Subcutaneous adipose tissue (tissue), 4 donors: ENCODE results near the gene NMRAL1. TPM values are rescaled to one million over a fixed set of nuclear protein-coding genes. Genes with fewer than 3 reads are reported as not detected.

Experiments
- total RNA-seq, 4 donors: library from RNA; depleted of rRNA; stranded (reverse); fragments of >200 nt; gene quantifications; one replicate each; pipeline ENCODE4 v1.1.0, GENCODE V29; 2016
- TF ChIP-seq, protein P1 (sequence below): fragments of 450-650 bp; IDR thresholded peaks from one replicate; pipeline ENCODE4 v1.5.1; 2016; ENCODE audit warnings: low read depth, mild to moderate bottlenecking, control low read depth, antibody characterized with exemption, moderate library complexity

The NMRAL1 gene
- total RNA-seq, 4 donors from 2014 or later = 29.0 to 55.6 (median 42.1) TPM

DNA sequence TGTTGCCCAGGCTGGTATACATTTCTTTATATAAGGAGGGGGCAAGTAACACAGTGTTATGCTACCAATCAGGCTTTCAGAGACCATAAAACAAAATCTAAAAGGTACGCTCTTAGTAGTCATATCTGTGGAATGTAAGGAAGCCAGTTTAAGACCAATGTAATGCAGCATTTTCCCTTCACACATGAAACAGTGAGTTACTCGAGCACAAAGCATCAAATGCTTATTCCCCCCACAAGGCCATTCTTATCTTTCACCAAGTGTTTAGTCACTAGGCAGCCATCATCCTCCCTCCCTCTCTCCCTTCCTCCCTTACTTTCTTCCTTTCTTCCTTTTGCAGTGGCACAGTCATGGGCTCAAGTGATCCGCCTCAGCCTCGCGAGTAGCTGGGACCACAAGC is 14.6 kb upstream of the NMRAL1 start:
- TF ChIP-seq, protein P1, sequence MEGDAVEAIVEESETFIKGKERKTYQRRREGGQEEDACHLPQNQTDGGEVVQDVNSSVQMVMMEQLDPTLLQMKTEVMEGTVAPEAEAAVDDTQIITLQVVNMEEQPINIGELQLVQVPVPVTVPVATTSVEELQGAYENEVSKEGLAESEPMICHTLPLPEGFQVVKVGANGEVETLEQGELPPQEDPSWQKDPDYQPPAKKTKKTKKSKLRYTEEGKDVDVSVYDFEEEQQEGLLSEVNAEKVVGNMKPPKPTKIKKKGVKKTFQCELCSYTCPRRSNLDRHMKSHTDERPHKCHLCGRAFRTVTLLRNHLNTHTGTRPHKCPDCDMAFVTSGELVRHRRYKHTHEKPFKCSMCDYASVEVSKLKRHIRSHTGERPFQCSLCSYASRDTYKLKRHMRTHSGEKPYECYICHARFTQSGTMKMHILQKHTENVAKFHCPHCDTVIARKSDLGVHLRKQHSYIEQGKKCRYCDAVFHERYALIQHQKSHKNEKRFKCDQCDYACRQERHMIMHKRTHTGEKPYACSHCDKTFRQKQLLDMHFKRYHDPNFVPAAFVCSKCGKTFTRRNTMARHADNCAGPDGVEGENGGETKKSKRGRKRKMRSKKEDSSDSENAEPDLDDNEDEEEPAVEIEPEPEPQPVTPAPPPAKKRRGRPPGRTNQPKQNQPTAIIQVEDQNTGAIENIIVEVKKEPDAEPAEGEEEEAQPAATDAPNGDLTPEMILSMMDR = no peak

DNA sequence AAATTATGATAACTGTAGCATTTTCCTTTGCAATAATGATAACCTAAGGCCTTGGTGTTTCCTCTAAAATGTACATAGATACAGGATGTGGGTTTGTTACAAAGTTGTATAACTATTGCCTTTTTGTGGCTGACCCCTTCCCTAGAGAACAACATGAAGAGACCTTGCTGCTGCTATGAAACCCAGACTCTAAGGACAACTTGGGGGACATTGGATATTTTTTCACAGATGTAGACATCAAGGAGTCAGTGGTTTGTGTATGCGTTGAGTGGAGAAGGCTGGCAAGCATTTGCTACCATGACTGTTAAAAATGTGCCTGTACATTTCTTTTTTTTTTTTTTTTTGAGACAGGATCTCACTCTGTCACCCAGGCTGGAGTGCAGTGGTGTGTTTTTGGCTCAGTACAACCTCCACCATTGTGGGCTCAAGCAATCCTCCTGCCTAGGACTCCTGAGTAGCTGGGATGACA is 14.1 kb upstream of the NMRAL1 start:
- TF ChIP-seq, protein P1 = no peak

DNA sequence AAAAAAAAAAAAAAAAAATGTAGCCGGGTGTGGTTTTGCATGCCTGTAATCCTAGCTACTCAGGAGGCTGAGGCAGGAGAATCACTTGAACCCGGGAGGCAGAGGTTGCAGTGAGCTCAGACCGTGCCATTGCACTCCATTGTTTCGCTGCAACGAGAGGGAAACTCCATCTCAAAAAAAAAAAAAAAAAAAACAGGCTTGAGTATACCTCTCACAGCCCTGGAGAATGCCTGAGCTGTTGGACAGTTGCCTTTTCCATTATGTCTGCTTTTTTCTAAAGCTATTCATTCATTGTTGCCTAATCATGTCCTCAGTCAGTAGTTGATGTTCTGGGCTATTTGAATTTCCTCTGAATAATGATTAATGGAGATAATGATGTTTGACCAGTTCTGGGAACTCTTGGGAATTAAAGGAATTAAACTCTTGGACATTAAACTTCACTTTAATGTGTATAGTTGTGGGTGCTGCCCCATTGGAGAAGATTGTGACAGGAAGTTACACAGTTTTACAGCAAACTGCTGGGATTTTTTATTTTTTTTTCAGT is 13.6 kb upstream of the NMRAL1 start:
- TF ChIP-seq, protein P1 = no peak

DNA sequence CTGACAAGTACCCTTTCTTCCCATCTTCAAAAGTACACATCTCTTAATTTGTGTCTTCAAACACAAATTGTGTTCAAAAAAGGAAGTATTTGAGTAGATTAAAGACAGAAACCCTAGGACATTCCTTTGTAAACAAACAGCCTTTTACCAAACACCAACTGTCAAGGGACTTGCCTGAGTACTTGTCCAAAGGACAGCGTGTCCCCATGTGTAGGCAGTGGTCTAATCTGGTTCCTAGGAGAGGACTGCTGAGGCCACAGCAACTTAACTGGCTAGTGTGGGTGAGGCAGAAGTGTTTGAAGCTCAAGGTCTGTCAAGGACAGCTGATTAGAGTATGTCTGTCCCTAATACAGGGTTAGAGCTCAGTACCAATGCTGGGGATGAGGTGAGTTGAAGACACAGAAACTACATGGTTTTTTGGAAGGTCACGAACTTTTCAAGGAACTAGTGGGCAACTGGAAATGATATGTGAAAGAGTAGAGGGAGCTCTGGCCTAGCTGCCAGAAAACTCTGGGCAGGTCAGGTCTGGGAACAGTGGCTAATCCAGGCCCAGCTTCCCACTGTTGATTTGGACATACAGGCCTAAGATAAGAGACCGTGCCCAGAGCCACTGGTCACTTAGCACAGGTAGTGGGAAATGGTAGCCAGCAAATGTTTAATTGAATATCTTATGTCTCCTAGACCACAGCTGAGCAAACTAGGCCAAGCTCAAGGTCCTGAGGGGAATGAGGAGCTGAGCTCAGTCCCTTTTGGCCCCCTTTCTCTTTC is 11.9 kb upstream of the NMRAL1 start:
- TF ChIP-seq, protein P1 = no peak

DNA sequence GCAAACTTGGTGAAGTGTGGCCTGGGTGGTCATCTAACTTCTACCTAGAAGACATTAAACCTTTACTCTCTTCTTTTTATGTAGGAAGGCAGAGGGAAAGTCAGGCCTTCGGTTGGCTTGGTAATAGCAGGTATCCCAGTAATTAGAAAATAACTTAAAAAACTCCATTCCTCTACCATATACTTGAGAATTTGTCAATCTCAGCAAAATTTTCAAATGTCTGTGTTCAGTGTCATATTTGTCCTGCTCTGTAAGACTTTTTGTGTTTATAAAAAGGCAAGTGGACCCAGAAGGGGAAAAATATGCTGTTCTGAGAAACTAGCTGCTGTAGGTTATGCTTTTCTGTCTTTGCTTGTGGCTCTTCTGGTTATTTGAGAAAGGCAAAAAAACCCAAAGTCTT is 7.5 kb upstream of the NMRAL1 start:
- TF ChIP-seq, protein P1 = no peak

DNA sequence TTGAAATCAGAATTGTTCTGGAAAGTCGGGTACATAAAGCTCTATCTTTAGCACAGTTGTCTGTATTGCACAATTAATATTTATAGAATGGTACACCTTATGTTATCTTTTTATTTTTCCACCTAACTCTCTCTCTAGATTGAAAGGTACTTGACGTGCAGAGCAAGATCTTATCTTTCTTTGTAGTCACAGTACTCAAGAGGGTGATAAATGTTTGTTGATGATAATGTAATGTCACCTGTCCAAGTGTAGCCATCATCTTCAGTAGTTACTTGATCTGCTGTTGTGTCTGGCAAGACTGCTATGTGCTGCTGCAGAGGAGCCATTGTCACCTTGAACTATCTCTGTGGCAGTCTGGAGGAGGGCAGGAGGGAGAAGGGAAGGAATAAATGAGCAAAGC is 7.1 kb upstream of the NMRAL1 start:
- TF ChIP-seq, protein P1 = no peak

DNA sequence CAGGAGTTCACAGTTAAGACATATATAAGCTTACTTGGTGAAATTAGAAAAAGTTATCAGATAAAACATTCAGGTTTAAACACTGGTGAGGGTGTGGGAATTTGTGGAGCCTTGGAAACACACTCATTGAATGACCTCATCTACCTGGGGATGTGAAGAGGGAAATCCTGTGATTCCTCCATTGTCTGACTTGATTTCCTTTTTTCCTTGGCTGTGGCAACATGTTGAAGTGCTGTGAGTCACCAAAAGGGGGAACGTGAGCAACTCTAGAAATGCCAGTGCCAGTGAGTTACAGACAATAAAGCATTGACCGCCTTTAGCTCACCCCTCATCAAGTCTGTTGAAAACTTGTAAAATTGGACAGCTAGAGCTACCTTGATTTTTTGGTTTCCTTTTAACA is 3.5 kb upstream of the NMRAL1 start:
- TF ChIP-seq, protein P1 = no peak
